Stimulated activated CD8-positive, alpha-beta memory T cell treated with anti-CD3 and anti-CD28 coated beads, Interleukin-15, amount 100 ng/mL, for 48 hours (primary cell): ENCODE data around the gene INSL3.
A peak's percentile ranks its signal among the peaks of the same experiment; 100 is the strongest.
"Not testable (repeated sequence)": the region's sequence is repeated elsewhere in the genome, so short reads cannot be mapped to it uniquely, and the experiment has no call there.

Experiments
- DNase-seq, 2 donors: peaks; one replicate each; pipeline ENCODE4 v3.0.0-alpha.2; 2020; ENCODE audit warnings: low read depth in 2 of 2

Gene INSL3

GRCh38 chr19:17812099-17812498 lies 9.2 kb downstream of the INSL3 start:
- DNase-seq: no peak

GRCh38 chr19:17811681-17812080 lies 9.6 kb downstream of the INSL3 start:
- no peak for DNase-seq

DNA sequence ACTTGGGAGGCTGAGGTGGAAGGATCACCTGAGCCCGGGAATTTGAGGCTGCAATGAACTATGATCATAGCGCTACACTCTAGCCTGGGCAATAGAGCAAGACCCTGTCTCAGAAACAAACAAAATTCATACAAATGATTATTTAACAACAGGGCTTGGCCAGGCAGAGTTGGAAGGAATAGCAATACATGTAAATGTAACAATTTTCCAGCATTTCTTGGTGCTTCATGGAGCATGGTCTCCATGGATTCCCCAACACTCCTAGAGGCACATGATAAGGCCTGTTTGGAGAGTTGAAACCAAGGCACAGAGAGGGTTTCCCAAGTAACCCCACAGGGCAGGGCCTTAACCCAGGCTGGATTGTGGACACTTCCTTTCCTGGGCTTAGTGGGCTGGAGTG lies 10.2 kb downstream of the INSL3 start:
- no peak for DNase-seq

GRCh38 chr19:17807731-17808316 lies 13.5 kb downstream of the INSL3 start:
- DNase-seq: no peak

DNA sequence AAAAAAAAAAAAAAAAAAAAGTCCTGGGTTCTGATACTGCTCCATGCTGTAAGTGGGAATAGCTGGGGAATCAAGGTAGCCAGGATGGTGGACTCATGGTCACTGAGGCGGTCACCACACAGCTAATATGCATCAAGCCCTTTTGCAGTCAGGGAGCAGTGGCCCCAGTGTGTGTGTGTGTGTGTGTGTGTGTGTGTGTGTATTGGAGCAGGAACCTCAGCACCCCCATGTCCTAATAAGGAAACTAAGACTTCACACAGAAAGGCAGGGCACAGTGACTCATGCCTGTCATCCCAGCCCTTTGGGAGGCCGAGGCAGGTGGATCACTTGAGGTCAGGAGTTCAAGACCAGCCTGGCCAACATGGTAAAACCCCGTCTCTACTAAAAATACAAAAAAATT lies 14.4 kb downstream of the INSL3 start:
- DNase-seq: no peak

- no peak for DNase-seq
Observed at GRCh38 chr19:17805427-17805826, 15.9 kb downstream of the INSL3 start.

- no peak for DNase-seq
Observed at GRCh38 chr19:17803264-17803896, 17.9 kb downstream of the INSL3 start.

DNA sequence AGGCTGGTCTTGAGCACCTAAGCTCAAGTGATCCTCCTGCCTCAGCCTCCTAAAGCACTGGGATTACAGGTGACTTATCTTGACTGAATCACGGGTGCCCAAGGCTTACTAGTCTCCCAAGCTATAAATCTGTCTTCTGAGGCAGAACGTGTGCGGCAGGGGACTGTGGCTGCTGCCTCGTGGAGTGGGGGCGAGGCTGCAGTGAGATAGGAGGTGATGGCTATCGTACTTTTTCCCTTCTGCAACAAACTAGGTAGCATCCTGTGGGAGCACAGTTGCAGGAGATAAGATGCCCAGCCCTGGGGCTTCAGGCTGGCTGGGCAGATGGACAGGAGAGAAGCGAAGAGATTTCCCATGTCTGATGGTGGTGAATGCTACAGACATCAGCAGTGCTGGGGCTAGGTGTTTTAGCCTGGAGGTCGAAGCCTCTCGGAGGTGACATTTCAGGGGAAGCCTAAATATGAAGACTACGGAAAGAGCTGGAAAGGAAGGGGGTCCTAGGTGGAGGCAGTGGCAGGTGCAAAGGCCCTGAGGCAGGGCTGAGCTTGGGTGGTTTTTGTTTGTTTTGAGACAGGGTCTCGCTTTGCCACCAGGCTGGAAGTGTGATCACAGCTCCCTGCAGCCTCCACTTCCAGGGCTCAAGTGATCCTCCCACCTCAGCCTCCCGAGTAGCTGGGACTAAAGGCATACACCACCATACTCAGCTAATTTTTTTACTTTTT lies 19.0 kb downstream of the INSL3 start:
- DNase-seq: no peak

- not testable (repeated sequence) for DNase-seq
Observed at GRCh38 chr19:17798599-17798998, 22.7 kb downstream of the INSL3 start.

DNA sequence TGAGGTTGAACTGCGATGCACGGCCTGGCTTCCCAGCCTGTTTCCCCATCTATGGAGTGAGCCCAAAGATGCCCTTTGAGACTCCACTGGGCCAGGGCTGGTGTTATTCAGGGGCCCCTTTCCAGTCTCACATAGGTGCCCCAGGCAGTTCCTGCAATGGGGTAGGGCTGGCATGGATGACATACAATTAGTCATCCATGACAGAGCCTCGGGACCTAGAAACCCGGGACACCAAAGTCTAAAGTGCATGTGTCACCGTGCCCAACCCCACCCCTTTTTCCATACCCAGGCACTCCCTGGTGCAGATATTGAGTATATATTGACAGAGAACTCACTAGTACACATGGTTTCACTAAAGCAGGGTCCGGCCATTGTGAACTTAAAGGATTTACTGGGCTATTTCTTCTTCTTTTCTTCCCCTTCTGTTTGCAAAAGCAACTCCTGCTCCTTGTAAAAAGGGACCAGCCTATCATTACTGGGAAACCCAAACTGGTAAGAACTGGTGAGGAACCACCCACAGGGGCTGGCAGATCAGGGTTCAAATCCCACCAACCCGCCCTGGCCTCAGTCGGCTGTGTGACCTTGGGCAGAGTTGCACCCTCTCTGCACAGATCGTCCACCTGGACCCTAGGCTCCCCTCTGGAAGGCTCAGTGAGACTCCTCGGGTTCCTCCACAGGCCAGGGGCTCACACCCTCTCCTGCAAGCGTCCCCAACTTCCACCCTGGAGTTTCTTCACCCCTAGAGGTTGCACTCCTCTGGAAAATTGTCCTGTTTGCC lies 23.7 kb downstream of the INSL3 start:
- peak; percentile 53 to 66 for DNase-seq

- DNase-seq: no peak
Observed at GRCh38 chr19:17796838-17797423, 24.4 kb downstream of the INSL3 start.

- DNase-seq: no peak
Observed at GRCh38 chr19:17796013-17796837, 25.1 kb downstream of the INSL3 start.

DNA sequence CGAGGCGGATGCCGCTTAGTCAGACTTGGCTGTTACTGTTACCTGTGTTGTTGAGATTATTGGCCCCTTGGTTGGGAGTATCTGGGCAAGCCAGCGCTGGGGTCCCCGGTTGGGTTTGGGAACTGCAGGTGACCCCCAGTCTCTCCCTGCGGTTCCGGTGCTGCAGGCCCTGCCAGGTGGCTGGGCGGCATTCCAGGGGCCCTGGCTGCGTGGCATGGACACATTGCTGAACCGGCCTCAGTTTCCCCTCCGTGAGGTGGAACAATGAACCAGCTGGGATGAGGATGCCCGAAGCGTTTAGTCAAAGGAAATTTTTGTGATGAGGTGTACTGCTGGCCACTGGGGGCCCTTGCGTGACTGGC lies 25.8 kb downstream of the INSL3 start:
- DNase-seq: no peak

DNA sequence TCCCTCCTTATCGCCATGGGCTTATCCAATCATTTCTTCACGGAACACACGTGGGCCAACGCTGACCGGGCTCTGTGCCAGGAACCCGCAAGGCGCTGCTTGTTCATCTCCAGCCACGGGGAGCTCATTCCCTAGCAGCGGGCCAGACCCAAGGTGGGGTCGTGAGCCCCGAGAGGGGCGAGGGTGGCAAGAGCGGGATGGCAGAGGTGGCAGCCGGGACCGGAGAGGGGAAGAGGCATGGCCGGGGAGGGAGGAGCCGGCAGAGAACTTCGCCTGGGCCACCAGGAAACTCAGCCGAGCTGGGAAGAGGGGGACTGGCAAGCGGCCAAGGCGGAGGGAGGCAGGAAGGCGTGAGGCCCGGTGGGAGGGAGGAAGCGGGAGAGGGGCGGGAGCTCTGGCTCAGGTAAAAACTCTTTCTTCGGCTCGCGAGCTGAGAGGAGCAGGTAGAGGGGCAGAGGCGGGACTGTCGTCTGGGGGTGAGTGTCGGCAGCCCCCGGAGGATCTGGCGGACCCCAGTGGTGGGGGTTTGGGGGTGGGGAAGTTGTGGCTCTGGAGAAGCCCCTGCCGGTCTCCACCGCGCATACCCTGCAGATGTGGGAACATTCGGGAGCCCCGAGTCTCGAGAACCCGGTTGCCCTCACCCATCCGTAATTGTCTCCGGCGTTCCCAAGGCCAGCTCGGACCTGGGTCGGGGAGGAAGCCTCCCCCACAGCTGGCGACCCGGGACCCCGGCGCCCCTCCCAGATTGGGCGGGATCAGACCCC lies 26.4 kb downstream of the INSL3 start, which contains the start of gene B3GNT3:
B3GNT3 (plus strand) TSS at position 408 of the 764 bp plus-strand sequence. CDS start 12,670 bp downstream, outside the sequence.
- no peak for DNase-seq

- DNase-seq: no peak
Observed at GRCh38 chr19:17794412-17794730, 26.9 kb downstream of the INSL3 start.

DNA sequence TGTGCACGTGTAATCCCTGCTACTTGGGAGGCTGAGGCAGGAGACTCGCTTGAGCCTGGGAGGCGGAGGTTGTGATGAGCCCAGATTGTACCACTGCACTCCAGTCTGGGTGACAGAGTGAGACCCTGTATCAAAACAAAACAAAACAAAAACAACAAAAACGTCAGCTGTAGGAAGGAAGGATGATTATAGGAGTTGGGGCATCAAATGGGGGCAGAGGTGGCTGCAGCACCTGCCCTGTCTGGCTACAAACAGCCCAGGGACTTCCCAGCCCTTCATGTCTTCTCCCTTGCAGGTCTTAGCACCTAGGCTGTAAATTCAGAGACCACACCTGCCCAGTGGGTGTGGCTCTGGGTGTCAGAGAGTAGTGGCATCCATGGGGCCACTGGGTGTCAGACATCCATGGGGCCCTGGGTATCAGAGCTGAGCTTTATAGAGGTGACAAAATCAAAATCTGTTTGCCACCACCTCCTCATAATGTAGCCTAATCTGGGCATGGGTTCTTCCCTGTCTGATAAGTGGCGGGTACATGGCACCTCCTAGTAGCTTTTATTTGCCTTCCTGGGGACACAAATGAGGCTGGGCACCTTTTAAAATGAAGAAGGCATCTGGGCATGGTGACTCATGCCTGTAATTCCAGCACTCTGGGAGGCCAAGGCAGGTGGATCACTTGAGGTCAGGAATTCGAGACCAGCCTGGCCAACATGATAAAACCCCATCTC lies 31.1 kb downstream of the INSL3 start:
- DNase-seq: no peak

- DNase-seq: no peak
Observed at GRCh38 chr19:17788632-17789031, 32.7 kb downstream of the INSL3 start.

DNA sequence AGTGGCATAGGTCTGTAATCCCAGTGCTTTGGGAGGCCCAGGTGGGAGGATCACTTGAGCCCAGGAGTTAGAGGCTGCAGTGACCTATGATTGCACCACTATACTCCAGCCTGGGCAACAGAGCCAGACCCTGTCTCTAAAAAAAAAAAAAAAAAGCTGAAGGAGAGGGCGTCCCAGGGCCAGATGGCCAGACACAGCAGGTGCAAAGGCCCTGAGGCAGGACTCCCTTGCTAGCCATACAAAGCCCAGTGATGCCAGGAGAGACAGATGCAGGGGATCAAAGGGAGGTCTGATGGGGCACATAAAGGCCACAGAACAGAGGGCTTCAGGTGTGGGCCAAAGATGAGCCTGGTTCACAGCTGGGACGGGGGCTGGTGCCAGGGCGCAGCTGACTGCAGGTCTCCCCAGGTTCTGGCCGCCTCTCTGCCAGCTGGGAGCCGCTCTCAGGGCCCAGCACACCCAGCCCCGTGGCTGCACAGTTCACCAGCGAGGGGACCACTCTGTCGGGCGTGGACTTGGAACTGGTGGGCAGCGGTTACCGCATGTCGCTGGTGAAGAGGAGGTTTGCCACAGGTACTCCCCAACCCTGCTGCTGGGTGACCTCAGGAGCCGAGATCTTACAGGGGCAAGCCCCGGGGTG lies 33.9 kb downstream of the INSL3 start:
- DNase-seq: no peak
